Subcutaneous abdominal adipose tissue (tissue), 5 donors: Measurements from ENCODE around the gene ASCC3.
A peak's percentile ranks its signal among the peaks of the same experiment; 100 is the strongest.

Source experiments
- H3K27ac ChIP-seq: one replicate; pipeline ENCODE4 v1.7.0; 2013; ENCODE audit warnings: low read depth, mild to moderate bottlenecking, inconsistent platforms, low read length, moderate library complexity
- H3K27me3 ChIP-seq, 5 donors: one replicate each; pipeline ENCODE4 v1.7.0; 2013; ENCODE audit warnings: low read length in 5 of 5, inconsistent platforms in 1 of 5; ENCODE audit not compliant: control insufficient read depth in 5 of 5, insufficient read depth in 4 of 5
- H3K36me3 ChIP-seq, 5 donors: one replicate each; pipeline ENCODE4 v1.7.0; 2013; ENCODE audit warnings: low read length in 5 of 5; ENCODE audit not compliant: control insufficient read depth in 5 of 5, insufficient read depth in 5 of 5
- H3K4me1 ChIP-seq, 5 donors: one replicate each; pipeline ENCODE4 v1.7.0; 2013; ENCODE audit warnings: low read length in 5 of 5, mild to moderate bottlenecking in 3 of 5, moderate library complexity in 1 of 5; ENCODE audit not compliant: control insufficient read depth in 5 of 5, insufficient read depth in 5 of 5
- H3K4me3 ChIP-seq, 5 donors: one replicate each; pipeline ENCODE4 v1.7.0; 2013; ENCODE audit warnings: low read length in 5 of 5, low read depth in 1 of 5
- H3K9ac ChIP-seq, 5 donors: one replicate each; pipeline ENCODE4 v1.7.0; 2013; ENCODE audit warnings: low read length in 5 of 5, mild to moderate bottlenecking in 4 of 5, moderate library complexity in 3 of 5
- H3K9me3 ChIP-seq, 5 donors: one replicate each; pipeline ENCODE4 v1.7.0; 2013; ENCODE audit warnings: low read length in 5 of 5; ENCODE audit not compliant: control insufficient read depth in 5 of 5
- donor health status: healthy.
- donor health status: healthy.
- donor health status: healthy.
- donor health status: healthy.
- donor health status: healthy.

ASCC3 gene

DNA sequence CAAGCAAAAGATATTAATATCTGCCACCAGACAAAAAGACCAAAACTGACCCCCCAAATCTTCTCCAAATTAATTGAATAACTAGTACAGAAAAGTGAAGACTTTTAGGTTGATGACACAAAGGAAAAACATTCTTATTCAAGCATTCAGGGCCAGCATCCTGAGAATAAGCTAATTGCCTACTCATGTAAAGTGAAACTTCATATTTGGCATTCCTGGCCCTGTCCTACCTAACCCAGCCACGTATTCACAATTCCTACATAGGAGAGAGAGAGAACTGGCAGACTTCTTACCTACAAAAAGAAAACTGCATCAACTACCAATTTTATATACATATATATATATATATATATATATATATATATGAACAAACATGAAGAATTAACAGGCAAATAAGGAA is 4.9 kb upstream of the ASCC3 start:
- no peaks in the 10 kb centered on the region for H3K27me3 ChIP-seq
- H3K36me3 ChIP-seq: no peaks in the 10 kb centered on the region
- no peak overlapping the region for H3K27ac ChIP-seq
- no peaks in the 10 kb centered on the region for H3K9me3 ChIP-seq
- peaks cover 0 to 8% (median 8%) of the 10 kb centered on the region in 5 donors for H3K4me1 ChIP-seq
- H3K9ac ChIP-seq: no peak overlapping the region
- H3K4me3 ChIP-seq: no peak overlapping the region

DNA sequence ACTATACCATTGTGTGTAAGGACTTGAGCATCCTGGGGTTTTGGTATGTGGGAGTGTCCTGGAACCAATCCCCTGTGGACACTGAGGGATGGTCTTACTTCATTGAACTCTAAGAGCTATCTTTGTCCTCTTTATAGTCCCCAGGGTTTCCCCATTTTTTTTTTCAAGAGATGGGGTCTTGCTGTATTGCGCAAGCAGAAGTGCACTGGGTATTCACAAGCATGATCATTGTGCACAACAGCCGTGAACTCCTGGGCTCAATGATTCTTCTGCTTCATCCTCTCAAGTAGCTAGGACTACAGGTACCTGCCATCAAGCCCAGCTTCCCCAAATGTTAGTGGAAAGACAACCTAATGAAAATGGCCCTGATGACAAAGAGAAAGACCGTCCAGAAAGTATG is 2.2 kb upstream of the ASCC3 start:
- Histone ChIP-seq H3K27me3 (no peaks in the 10 kb centered on the region), H3K27ac (no peak overlapping the region), H3K4me3 (no peak overlapping the region), H3K9ac (no peak overlapping the region), H3K36me3 (no peaks in the 10 kb centered on the region), H3K4me1 (peaks cover 0 to 22% (median 18%) of the 10 kb centered on the region in 5 donors), H3K9me3 (no peaks in the 10 kb centered on the region)

DNA sequence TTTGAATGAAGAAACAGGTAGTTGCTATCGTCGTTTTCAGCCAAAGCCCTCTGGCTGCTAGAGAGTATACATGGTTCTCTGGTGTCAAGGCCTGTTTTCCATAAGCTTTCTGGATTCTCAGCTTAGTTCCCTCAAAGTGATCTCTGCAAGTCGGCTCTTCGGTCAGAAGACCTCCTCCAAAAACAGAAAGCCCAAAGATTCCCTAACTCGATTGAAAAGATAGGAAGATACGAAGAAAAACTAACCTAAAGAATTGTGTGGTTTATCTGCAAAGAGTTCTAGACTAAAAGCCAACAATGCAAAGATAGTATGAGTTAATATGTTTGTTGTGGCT is 545 bp upstream of the ASCC3 start:
- peak overlapping the region; percentile 80 for H3K27ac ChIP-seq
- peak overlapping the region; percentile 71 to 96 (median 94) for H3K4me3 ChIP-seq
- peak overlapping the region; percentile 37 to 91 (median 79) for H3K9ac ChIP-seq
- H3K27me3 ChIP-seq: no peaks in the 10 kb centered on the region
- H3K4me1 ChIP-seq: peaks cover 0 to 22% (median 18%) of the 10 kb centered on the region in 5 donors
- no peaks in the 10 kb centered on the region for H3K9me3 ChIP-seq
- H3K36me3 ChIP-seq: no peaks in the 10 kb centered on the region

DNA sequence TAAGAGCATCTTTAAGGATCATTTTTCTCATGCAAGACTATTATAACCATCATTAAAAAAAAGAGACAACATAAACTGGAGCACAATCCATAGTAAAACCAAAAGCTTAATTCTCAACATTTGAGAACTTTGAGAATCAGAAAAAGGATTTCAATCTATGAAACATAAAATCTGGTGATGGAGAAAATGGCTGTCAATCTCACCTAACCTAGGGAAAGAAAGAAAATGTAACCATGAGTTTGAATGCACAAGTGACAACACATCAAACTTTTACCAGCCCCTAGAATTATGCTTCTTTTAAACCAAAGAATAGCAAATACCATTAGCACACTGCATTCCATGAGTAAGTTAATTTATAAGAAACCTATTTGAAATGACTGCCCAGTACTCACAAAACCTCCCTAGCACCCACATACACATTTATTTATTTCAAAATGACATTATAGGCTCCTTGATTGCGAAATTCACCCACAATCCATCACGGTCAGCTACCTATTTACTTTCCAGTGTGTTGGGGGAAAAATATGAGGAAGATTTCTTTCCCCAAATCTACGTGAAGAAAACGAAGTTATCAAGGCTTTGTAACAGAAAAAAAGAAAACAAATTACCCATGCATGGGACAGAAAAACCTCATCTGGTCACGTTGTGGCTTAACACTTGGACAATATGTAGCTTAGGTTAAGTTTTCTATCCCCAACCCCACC is 828 bp downstream of the ASCC3 start:
- H3K27ac ChIP-seq: peak overlapping the region; percentile 80
- H3K9me3 ChIP-seq: no peaks in the 10 kb centered on the region
- H3K4me1 ChIP-seq: peaks cover 0 to 22% (median 18%) of the 10 kb centered on the region in 5 donors
- H3K9ac ChIP-seq: peak overlapping the region; percentile 79 to 91 (median 84)
- H3K36me3 ChIP-seq: no peaks in the 10 kb centered on the region
- H3K4me3 ChIP-seq: peak overlapping the region; percentile 87 to 96 (median 94)
- no peaks in the 10 kb centered on the region for H3K27me3 ChIP-seq

DNA sequence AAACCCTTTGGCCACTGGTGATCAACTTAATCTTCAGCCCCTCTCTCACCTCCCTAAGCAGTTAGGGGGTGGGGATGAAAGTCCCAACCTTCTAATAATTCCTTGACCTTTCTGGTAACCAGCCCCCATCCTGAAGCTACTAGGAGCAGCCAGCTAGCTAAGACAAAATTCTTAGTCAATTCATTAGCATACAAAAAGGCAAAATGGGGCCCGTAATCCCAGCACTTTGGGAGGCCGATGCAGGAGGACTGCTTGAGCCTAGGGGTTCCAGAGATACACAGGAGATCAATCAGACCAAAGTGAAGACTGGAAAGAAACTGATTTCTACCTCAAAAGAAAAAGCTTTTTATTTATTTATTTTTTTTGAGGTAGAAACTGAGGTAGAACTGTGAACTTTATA is 1.8 kb downstream of the ASCC3 start:
- H3K4me3 ChIP-seq: no peak overlapping the region
- peaks cover 0 to 22% (median 18%) of the 10 kb centered on the region in 5 donors for H3K4me1 ChIP-seq
- H3K27me3 ChIP-seq: no peaks in the 10 kb centered on the region
- H3K27ac ChIP-seq: no peak overlapping the region
- no peaks in the 10 kb centered on the region for H3K9me3 ChIP-seq
- H3K9ac ChIP-seq: no peak overlapping the region
- H3K36me3 ChIP-seq: no peaks in the 10 kb centered on the region

DNA sequence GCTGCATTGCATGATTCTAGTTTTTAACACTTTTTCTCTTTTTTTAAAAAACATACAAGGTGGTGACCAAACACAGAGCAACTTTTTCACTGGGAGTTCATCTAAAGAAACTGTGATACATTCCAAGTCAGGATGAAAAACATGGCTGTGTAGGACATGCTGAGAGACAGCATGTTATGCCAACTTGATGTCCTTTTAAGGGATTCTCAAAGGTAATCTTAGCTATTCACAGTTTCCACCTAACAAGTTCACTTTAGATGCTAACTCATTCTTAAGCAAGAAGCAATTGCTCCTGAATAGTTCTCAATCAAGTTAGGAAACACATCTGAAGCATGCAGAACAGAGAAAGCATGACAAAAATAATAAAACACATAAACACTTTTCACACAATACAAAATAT is 3.3 kb downstream of the ASCC3 start:
- H3K36me3 ChIP-seq: no peaks in the 10 kb centered on the region
- H3K27ac ChIP-seq: no peak overlapping the region
- no peaks in the 10 kb centered on the region for H3K9me3 ChIP-seq
- H3K27me3 ChIP-seq: no peaks in the 10 kb centered on the region
- H3K9ac ChIP-seq: no peak overlapping the region
- peaks cover 0 to 22% (median 18%) of the 10 kb centered on the region in 5 donors for H3K4me1 ChIP-seq
- H3K4me3 ChIP-seq: no peak overlapping the region

DNA sequence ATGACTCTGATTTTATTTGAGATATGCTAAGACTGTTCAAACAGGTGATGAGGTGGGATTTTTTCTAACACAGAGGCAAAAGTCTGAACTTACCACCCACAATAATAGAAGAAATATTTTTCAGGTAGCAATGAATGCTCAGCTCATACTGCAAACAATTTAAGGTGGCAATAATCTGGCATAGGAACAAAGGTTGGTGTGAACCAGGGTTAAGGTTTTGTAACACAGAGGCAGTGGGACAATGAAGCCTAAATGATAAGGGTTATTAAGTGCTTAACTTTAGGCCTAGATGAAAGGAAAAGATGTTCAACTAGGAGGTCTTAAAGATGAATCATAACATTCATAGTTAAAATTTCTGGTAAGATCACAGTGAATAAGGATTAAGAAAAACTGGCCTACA is 4.9 kb downstream of the ASCC3 start:
- Histone ChIP-seq H3K36me3 (no peaks in the 10 kb centered on the region), H3K27ac (no peak overlapping the region), H3K9ac (no peak overlapping the region), H3K4me3 (no peak overlapping the region), H3K9me3 (no peaks in the 10 kb centered on the region), H3K4me1 (peaks cover 0 to 14% (median 10%) of the 10 kb centered on the region in 5 donors), H3K27me3 (no peaks in the 10 kb centered on the region)

DNA sequence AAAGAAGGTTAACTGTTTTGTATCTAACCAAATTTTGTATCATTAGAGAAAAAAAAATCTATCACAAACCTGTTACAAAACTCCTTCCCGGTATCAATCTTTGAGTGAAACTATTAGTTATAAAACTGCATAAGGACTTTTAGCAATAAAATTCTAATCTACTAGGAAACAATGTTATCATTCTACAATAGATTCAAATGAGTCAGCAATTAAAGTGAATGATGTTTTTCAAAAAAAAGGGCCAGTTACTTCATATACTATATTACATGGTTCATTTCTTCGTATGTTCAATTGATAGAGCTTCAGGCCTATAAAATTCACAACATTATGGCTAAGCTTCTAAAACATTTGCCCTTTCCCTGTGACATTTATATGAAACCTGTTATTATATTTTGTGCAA is 15.6 kb downstream of the ASCC3 start:
- Histone ChIP-seq H3K9me3 (no peaks in the 10 kb centered on the region), H3K4me1 (no peaks in the 10 kb centered on the region), H3K9ac (no peak overlapping the region), H3K27me3 (no peaks in the 10 kb centered on the region), H3K4me3 (no peak overlapping the region), H3K36me3 (peaks cover 6 to 47% (median 16%) of the 10 kb centered on the region in 5 donors), H3K27ac (no peak overlapping the region)

DNA sequence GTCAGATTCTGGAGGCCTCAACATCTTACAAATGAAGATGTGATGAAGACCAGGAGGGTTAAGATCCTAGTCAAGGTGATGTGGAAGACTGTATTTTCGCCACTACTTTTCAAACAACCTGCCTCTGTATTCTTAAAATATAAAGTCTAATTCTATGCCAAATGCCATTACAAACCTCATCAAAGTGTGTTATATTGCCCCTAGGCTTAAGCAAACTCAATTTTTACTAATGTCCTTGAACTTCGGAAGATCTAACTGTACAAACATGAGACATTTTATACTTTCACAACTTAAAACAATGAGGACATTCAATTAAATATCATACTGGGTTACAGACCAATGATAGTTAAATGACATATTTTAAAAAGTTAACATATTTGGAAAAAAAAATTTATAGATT is 19.1 kb downstream of the ASCC3 start:
- Histone ChIP-seq H3K36me3 (peaks cover 6 to 60% (median 10%) of the 10 kb centered on the region in 5 donors), H3K27ac (no peak overlapping the region), H3K27me3 (no peaks in the 10 kb centered on the region), H3K4me3 (no peak overlapping the region), H3K9me3 (peaks cover 0 to under 1% (median 0%) of the 10 kb centered on the region in 5 donors), H3K4me1 (no peaks in the 10 kb centered on the region), H3K9ac (no peak overlapping the region)

DNA sequence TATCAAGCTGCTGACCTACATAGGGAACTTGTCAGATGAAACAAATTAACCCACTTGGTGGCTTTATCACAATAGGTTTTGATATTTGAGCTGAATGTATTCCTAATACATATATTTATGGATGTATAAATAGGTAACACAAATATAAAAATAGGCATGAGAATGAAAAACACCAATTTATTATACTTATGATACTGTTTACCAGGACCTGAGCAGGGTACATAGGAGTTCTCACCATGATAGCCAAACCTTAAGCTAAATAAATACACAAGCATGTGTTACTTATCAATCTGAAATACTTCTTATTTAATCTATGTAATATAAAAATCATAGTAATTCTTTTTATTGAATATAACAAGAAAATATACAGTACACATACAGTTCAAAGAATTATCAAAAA is 25.0 kb downstream of the ASCC3 start:
- H3K27me3 ChIP-seq: no peaks in the 10 kb centered on the region
- no peak overlapping the region for H3K4me3 ChIP-seq
- H3K36me3 ChIP-seq: peaks cover 0 to 37% (median 2%) of the 10 kb centered on the region in 5 donors
- H3K9ac ChIP-seq: no peak overlapping the region
- no peaks in the 10 kb centered on the region for H3K4me1 ChIP-seq
- H3K27ac ChIP-seq: no peak overlapping the region
- H3K9me3 ChIP-seq: peaks cover 0 to 5% (median 3%) of the 10 kb centered on the region in 5 donors
